ENCODE measurements around the gene GPATCH2. TPM values are rescaled to one million over a fixed set of nuclear protein-coding genes. Genes with fewer than 3 reads are reported as not detected.

The GPATCH2 gene
- total and polyA plus RNA-seq, 10 of the 15 experiments (the other 5 are each of a cell fraction or from before 2014, with no cell fraction given): 3.2 to 12.2 (median 5.4) TPM

GRCh38 chr1:217668351-217668940 is 37.6 kb upstream of the GPATCH2 start:
- no peak overlapping the region for H3K4me3 ChIP-seq
- H3K36me3 ChIP-seq (ENCODE audit: control insufficient read depth in 2 of 2, insufficient read depth in 2 of 2, low read length in 1 of 2): no peaks in the 10 kb centered on the region
- WGBS (ENCODE audit: insufficient coverage, insufficient replicate concordance, low lambda C conversion rate, missing lambda C conversion rate): 26% methylated on average over 2 of the region's 2 CpGs
- no peaks in the 10 kb centered on the region for H3K4me1 ChIP-seq (ENCODE audit: control insufficient read depth, insufficient read depth, low read length)
- no peak for DNase-seq (ENCODE audit: low read depth, low spot score)
- ChIA-PET SMC1A (ENCODE audit: uncharacterized antibody, unreplicated experiment) (no interaction called here), POLR2A (no interaction called here), RAD21 (ENCODE audit: unreplicated experiment) (no interaction called here), CTCF (interaction anchor here (0.6 kb wide), 1 partner anchor 172 kb away, joined by 3 read pairs; no protein-coding TSS in a partner anchor)
- no peak overlapping the region for H2AFZ ChIP-seq (ENCODE audit: control insufficient read depth, low read depth, low read length)
- H3K9me3 ChIP-seq (replicated peaks; ENCODE audit: control insufficient read depth, insufficient read depth, low read length): no peaks in the 10 kb centered on the region
- TF ChIP-seq BACH1 (IDR thresholded peaks at IDR 0.05; ENCODE audit: borderline replicate concordance) (no peak), MYC (IDR thresholded peaks at IDR 0.05; ENCODE audit: insufficient read depth, insufficient read length, insufficient replicate concordance, low read length, severe bottlenecking) (no peak), CREB1 (IDR thresholded peaks at IDR 0.05; ENCODE audit: low read depth) (no peak), EED (IDR thresholded peaks at IDR 0.05; ENCODE audit: low read depth) (no peak), HDGF (IDR thresholded peaks at IDR 0.05) (no peak), SP1 (IDR thresholded peaks at IDR 0.05; ENCODE audit: low read depth, low read length) (no peak), BCL3 (IDR thresholded peaks at IDR 0.05; ENCODE audit: borderline replicate concordance, insufficient read depth, low read depth, low read length, poor library complexity, severe bottlenecking) (no peak), ZZZ3 (IDR thresholded peaks at IDR 0.05; ENCODE audit: control insufficient read depth, insufficient read length, low read depth) (no peak)
- TF ChIP-seq, protein P1, sequence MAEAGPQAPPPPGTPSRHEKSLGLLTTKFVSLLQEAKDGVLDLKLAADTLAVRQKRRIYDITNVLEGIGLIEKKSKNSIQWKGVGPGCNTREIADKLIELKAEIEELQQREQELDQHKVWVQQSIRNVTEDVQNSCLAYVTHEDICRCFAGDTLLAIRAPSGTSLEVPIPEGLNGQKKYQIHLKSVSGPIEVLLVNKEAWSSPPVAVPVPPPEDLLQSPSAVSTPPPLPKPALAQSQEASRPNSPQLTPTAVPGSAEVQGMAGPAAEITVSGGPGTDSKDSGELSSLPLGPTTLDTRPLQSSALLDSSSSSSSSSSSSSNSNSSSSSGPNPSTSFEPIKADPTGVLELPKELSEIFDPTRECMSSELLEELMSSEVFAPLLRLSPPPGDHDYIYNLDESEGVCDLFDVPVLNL (IDR thresholded peaks at IDR 0.05; ENCODE audit: low read depth, low read length): no peak
- in situ Hi-C loops (cut with MboI): no loop called here
- no peak for FAIRE-seq
- H3K9ac ChIP-seq (ENCODE audit: control insufficient read depth, insufficient read depth, low read length): no peak overlapping the region
- H3K27me3 ChIP-seq (replicated peaks in 1 of 2; ENCODE audit: control insufficient read depth in 2 of 2, insufficient read depth in 2 of 2, low read length in 1 of 2): no peaks in the 10 kb centered on the region
- no TSS peak for BruUV-seq (replicated peaks)
- H3K27ac ChIP-seq (ENCODE audit: control insufficient read depth, insufficient read depth): no peak overlapping the region
- H3K79me2 ChIP-seq (ENCODE audit: control insufficient read depth, insufficient read depth, low read length): no peaks in the 10 kb centered on the region
- no peak for ATAC-seq
- H3K4me2 ChIP-seq (ENCODE audit: control insufficient read depth, insufficient read depth): no peak overlapping the region
- intact Hi-C loops (cut with micrococcal nuclease; ENCODE audit: unreplicated experiment): loop anchor here (10.0 kb wide), 2 partner anchors 344 to 624 kb away; no protein-coding TSS in a partner anchor
- H4K20me1 ChIP-seq (ENCODE audit: control insufficient read depth, insufficient read depth): no peaks in the 10 kb centered on the region

Data from GM12878 (cell line).